GM18867 (cell line): ENCODE data around the gene ETFA.

Experiments
- ATAC-seq: cut with Tn5 transposase; IDR thresholded peaks from one replicate; pipeline ENCODE4 v1.9.1; 2021; ENCODE audit warnings: mild to moderate bottlenecking, moderate library complexity; ENCODE audit not compliant: unreplicated experiment

ETFA gene

GRCh38 chr15:76340803-76341365 is 29.6 kb upstream of the ETFA start:
- ATAC-seq: no peak

- no peak for ATAC-seq
These were observed 29.0 kb upstream of the ETFA start for GRCh38 chr15:76340198-76340802.

- no peak for ATAC-seq
These were observed 28.3 kb upstream of the ETFA start for GRCh38 chr15:76339305-76340197.

- ATAC-seq: no peak
These were observed 27.4 kb upstream of the ETFA start for GRCh38 chr15:76338486-76339304.

- no peak for ATAC-seq
These were observed 26.6 kb upstream of the ETFA start for GRCh38 chr15:76337696-76338485.

GRCh38 chr15:76337059-76337695 is 25.9 kb upstream of the ETFA start:
- no peak for ATAC-seq

- peak; percentile 74 for ATAC-seq
These were observed 25.2 kb upstream of the ETFA start, which contains the start of gene ISL2 for GRCh38 chr15:76336254-76337058. TSS of gene ISL2 (plus strand) at chr15:76336773. CDS start at chr15:76336884, 111 bp downstream.

- ATAC-seq: no peak
These were observed 24.3 kb upstream of the ETFA start for GRCh38 chr15:76335307-76336253.

GRCh38 chr15:76334438-76335306 is 23.4 kb upstream of the ETFA start:
- ATAC-seq: no peak

- ATAC-seq: no peak
These were observed 22.6 kb upstream of the ETFA start for GRCh38 chr15:76333720-76334437.

- no peak for ATAC-seq
These were observed 22.0 kb upstream of the ETFA start for GRCh38 chr15:76333309-76333708.

- no peak for ATAC-seq
These were observed 21.5 kb upstream of the ETFA start for GRCh38 chr15:76332796-76333195.

- no peak for ATAC-seq
These were observed 18.9 kb upstream of the ETFA start for GRCh38 chr15:76330080-76330680.

- no peak for ATAC-seq
These were observed 17.7 kb upstream of the ETFA start for GRCh38 chr15:76328958-76329357.

- ATAC-seq: no peak
These were observed 16.9 kb upstream of the ETFA start for GRCh38 chr15:76328106-76328696.
